Kidney (tissue), 14 donors: ENCODE data around the gene RNF126. TPM values are rescaled to one million over a fixed set of nuclear protein-coding genes. Genes with fewer than 3 reads are reported as not detected.
"Not testable (repeated sequence)": the region's sequence is repeated elsewhere in the genome, so short reads cannot be mapped to it uniquely, and the experiment has no call there.

Experiments
- DNase-seq, 5 donors: peaks; one replicate each; pipeline ENCODE4 v3.0.0-alpha.2; 2013 to 2020
- FAIRE-seq: peaks from 2 replicates; lab custom pipeline; 2012; peaks lifted over from hg19 to GRCh38; lab: Jason Lieb, UNC
- H3K27ac ChIP-seq, 2 donors: one replicate each; pipeline ENCODE4 v1.7.0; 2013; ENCODE audit warnings: low read depth in 2 of 2, low read length in 2 of 2, inconsistent platforms in 1 of 2
- H3K27me3 ChIP-seq: one replicate; pipeline ENCODE4 v1.7.1; 2013; ENCODE audit warnings: low read length, inconsistent platforms; ENCODE audit not compliant: control insufficient read depth, insufficient read depth
- H3K36me3 ChIP-seq, 3 donors: one replicate each; pipeline versions ENCODE4 v1.7.0 to v1.7.1; 2013; ENCODE audit warnings: low read length in 3 of 3, control low read depth in 1 of 3, inconsistent platforms in 1 of 3; ENCODE audit not compliant: insufficient read depth in 3 of 3, control insufficient read depth in 2 of 3
- H3K4me1 ChIP-seq, 3 donors: one replicate each; pipeline versions ENCODE4 v1.7.0 to v1.7.1; 2013; ENCODE audit warnings: low read length in 3 of 3, inconsistent platforms in 1 of 3, low read depth in 1 of 3; ENCODE audit not compliant: control insufficient read depth in 2 of 3, insufficient read depth in 2 of 3
- H3K4me3 ChIP-seq, 3 donors: one replicate each; pipeline versions ENCODE4 v1.7.0 to v1.8.1; 2013; ENCODE audit warnings: low read length in 3 of 3, control low read depth in 1 of 3, inconsistent platforms in 1 of 3
- H3K9ac ChIP-seq, 3 donors: one replicate each; pipeline versions ENCODE4 v1.7.0 to v1.7.1; 2013; ENCODE audit warnings: low read length in 3 of 3, control low read depth in 1 of 3, inconsistent platforms in 1 of 3
- H3K9me3 ChIP-seq, 3 donors: one replicate each; pipeline versions ENCODE4 v1.7.0 to v1.7.1; 2013; ENCODE audit warnings: low read length in 3 of 3, control low read depth in 1 of 3, inconsistent platforms in 1 of 3; ENCODE audit not compliant: control insufficient read depth in 2 of 3, insufficient read depth in 1 of 3
- CTCF ChIP-seq: IDR thresholded peaks from 3 replicates; pipeline ENCODE4 v1.5.1; 2012; ENCODE audit warnings: mild to moderate bottlenecking, moderate library complexity, borderline replicate concordance; ENCODE audit not compliant: insufficient read depth; ENCODE audit errors: extremely low read depth
- intact Hi-C: fragments of 100-400 bp; cut with DNase I; formaldehyde crosslinking; loops from one replicate; pipeline ENCODE4 v1.11.1; 2022
- polyA plus RNA-seq: library from polyadenylated mRNA; stranded (reverse); fragments of 350-450 nt; fragmentation: Illumina TruSeq; extraction: RNeasy Lipid Tissue Mini Kit (QIAGEN cat#74804); gene quantifications from one replicate; pipeline ENCODE4 v1.2.3, GENCODE V29; 2014; ENCODE audit warnings: low read depth, low replicate concordance; ENCODE audit not compliant: insufficient read depth
- total RNA-seq: library from RNA; stranded (reverse); fragmentation: NEBNext Ultra II Directional; extraction: Animal tissue kit (Norgen Biotek cat#: 25700); gene quantifications from one replicate; pipeline ENCODE4 v1.2.1, GENCODE V29; 2021
- donor health status: control.
- donor health status: control.
- donor health status: control.
- donor health status: control.
- donor health status: control.
- donor health status: DM: yes; HTN: yes; CAD: no.
- donor health status: Normal renal cell carcinoma (clear cell type).

The RNF126 gene
- total and polyA plus RNA-seq, 2 donors from 2014 or later, result 33.3 to 38.0 TPM

- H3K27me3 ChIP-seq, result no peaks in the 10 kb centered on the region
- H3K4me3 ChIP-seq, result no peak overlapping the region
- FAIRE-seq (no peak), DNase-seq (no peak)
- no peak overlapping the region for H3K27ac ChIP-seq
- no peak for TF ChIP-seq CTCF
- intact Hi-C loops, result no loop called here
- H3K36me3 ChIP-seq, result no peaks in the 10 kb centered on the region
- no peaks in the 10 kb centered on the region for H3K9me3 ChIP-seq
- peaks cover 0 to 4% (median 0%) of the 10 kb centered on the region in 3 donors for H3K4me1 ChIP-seq
- no peak overlapping the region for H3K9ac ChIP-seq
These were observed 41.4 kb upstream of the RNF126 start for GRCh38 chr19:704447-704741.

- H3K36me3 ChIP-seq, result no peaks in the 10 kb centered on the region
- no peak overlapping the region for H3K27ac ChIP-seq
- FAIRE-seq (no peak), DNase-seq (peak in 4 of 5 donors; percentile 80 to 95 (median 87))
- peaks cover 0 to 4% (median 0%) of the 10 kb centered on the region in 3 donors for H3K4me1 ChIP-seq
- H3K9me3 ChIP-seq, result no peaks in the 10 kb centered on the region
- TF ChIP-seq CTCF, result no peak
- H3K27me3 ChIP-seq, result no peaks in the 10 kb centered on the region
- intact Hi-C loops, result no loop called here
- H3K9ac ChIP-seq, result no peak overlapping the region
- H3K4me3 ChIP-seq, result no peak overlapping the region
These were observed 40.8 kb upstream of the RNF126 start for GRCh38 chr19:703651-704446.

GRCh38 chr19:703329-703650 is 40.3 kb upstream of the RNF126 start:
- H3K9me3 ChIP-seq, result no peaks in the 10 kb centered on the region
- H3K36me3 ChIP-seq, result no peaks in the 10 kb centered on the region
- intact Hi-C loops, result no loop called here
- no peak for DNase-seq
- no peak overlapping the region for H3K27ac ChIP-seq
- no peak overlapping the region for H3K9ac ChIP-seq
- no peak overlapping the region for H3K4me3 ChIP-seq
- no peak for FAIRE-seq
- peaks cover 0 to 4% (median 0%) of the 10 kb centered on the region in 3 donors for H3K4me1 ChIP-seq
- no peak for TF ChIP-seq CTCF
- H3K27me3 ChIP-seq, result no peaks in the 10 kb centered on the region

- H3K9me3 ChIP-seq, FAIRE-seq, H3K36me3 ChIP-seq, H3K4me3 ChIP-seq, H3K27ac ChIP-seq, H3K27me3 ChIP-seq, DNase-seq, H3K9ac ChIP-seq, H3K4me1 ChIP-seq, intact Hi-C loops: not testable (repeated sequence)
These were observed 39.8 kb upstream of the RNF126 start for GRCh38 chr19:702847-703246.

GRCh38 chr19:699885-700284 is 36.9 kb upstream of the RNF126 start:
- not testable (repeated sequence) for FAIRE-seq

GRCh38 chr19:698529-698928 is 35.5 kb upstream of the RNF126 start:
- H3K9ac ChIP-seq, H3K9me3 ChIP-seq, H3K4me1 ChIP-seq, intact Hi-C loops, H3K36me3 ChIP-seq, H3K27me3 ChIP-seq, H3K27ac ChIP-seq, DNase-seq, H3K4me3 ChIP-seq, FAIRE-seq: not testable (repeated sequence)

More at GRCh38 chr19:699885-700284, 36.9 kb upstream of the RNF126 start:
- H3K27me3 ChIP-seq, H3K4me1 ChIP-seq, H3K9ac ChIP-seq, intact Hi-C loops, H3K36me3 ChIP-seq, H3K9me3 ChIP-seq, H3K27ac ChIP-seq, H3K4me3 ChIP-seq: not testable (repeated sequence)
- peak in 2 of 5 donors; percentile 38 to 47 for DNase-seq
